ENCODE results near the gene NOP14.

DNA sequence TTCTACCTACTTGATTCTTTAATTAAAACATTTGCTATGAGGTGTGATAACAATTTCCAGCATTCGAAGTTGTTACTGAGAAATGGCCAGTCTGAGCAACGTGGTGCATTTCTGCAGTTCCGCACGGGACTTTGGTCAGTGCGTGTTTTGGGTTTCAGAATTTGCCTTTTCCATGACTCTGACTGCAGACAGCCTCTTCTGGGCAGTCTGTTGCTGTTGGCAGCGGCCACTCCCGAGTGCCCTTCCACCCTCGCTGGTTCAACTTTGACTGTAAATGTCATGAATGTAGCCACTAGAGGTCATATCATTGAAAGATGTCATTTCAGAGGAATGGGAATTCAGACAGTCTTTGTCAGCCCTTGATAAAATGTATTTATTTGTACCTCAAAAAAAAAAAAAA is 53.6 kb downstream of the NOP14 start:
- TF ChIP-seq, protein P1, sequence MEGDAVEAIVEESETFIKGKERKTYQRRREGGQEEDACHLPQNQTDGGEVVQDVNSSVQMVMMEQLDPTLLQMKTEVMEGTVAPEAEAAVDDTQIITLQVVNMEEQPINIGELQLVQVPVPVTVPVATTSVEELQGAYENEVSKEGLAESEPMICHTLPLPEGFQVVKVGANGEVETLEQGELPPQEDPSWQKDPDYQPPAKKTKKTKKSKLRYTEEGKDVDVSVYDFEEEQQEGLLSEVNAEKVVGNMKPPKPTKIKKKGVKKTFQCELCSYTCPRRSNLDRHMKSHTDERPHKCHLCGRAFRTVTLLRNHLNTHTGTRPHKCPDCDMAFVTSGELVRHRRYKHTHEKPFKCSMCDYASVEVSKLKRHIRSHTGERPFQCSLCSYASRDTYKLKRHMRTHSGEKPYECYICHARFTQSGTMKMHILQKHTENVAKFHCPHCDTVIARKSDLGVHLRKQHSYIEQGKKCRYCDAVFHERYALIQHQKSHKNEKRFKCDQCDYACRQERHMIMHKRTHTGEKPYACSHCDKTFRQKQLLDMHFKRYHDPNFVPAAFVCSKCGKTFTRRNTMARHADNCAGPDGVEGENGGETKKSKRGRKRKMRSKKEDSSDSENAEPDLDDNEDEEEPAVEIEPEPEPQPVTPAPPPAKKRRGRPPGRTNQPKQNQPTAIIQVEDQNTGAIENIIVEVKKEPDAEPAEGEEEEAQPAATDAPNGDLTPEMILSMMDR (IDR thresholded peaks at IDR 0.05; ENCODE audit: insufficient read depth, low read depth, low read length): no peak
- no peak for TF ChIP-seq EZH2 (IDR thresholded peaks at IDR 0.05; ENCODE audit: insufficient read depth, low read length)
